Smooth muscle cell (in vitro differentiated cells): ENCODE results near the gene NKAP. TPM values are rescaled to one million over a fixed set of nuclear protein-coding genes. Genes with fewer than 3 reads are reported as not detected.
A peak's percentile ranks its signal among the peaks of the same experiment; 100 is the strongest.

ENCODE experiments used
- DNase-seq: peaks from one replicate; lab custom pipeline; 2025; ENCODE audit not compliant: unreplicated experiment; lab: John Stamatoyannopoulos, UW
- H2AFZ ChIP-seq: fragments of 200-600 bp; sonication (generic); 2 replicates; pipeline ENCODE4 v1.6.0; 2016; ENCODE audit warnings: antibody characterized with exemption, low read depth, mild to moderate bottlenecking
- H3F3A ChIP-seq: fragments of 200-600 bp; sonication (generic); 2 replicates; pipeline ENCODE4 v1.6.0; 2017; ENCODE audit warnings: antibody characterized with exemption, low read depth
- H3K27ac ChIP-seq: fragments of 200-600 bp; sonication (generic); 2 replicates; pipeline ENCODE4 v1.5.1; 2016; ENCODE audit warnings: low read depth, mild to moderate bottlenecking
- H3K27me3 ChIP-seq: fragments of 200-600 bp; sonication (generic); 2 replicates; pipeline ENCODE4 v1.6.1; 2016; ENCODE audit warnings: low read depth, mild to moderate bottlenecking
- H3K36me3 ChIP-seq: fragments of 200-600 bp; sonication (generic); 2 replicates; pipeline ENCODE4 v1.5.1; 2016; ENCODE audit warnings: low read depth
- H3K4me1 ChIP-seq: fragments of 200-600 bp; sonication (generic); 2 replicates; pipeline ENCODE4 v1.5.1; 2016; ENCODE audit warnings: low read depth
- H3K4me2 ChIP-seq: fragments of 200-600 bp; sonication (generic); 2 replicates; pipeline ENCODE4 v1.6.0; 2016; ENCODE audit warnings: mild to moderate bottlenecking
- H3K4me3 ChIP-seq: fragments of 200-600 bp; sonication (generic); 2 replicates; pipeline ENCODE4 v1.5.1; 2016; ENCODE audit warnings: mild to moderate bottlenecking
- H3K79me2 ChIP-seq: fragments of 200-600 bp; sonication (generic); 2 replicates; pipeline ENCODE4 v1.6.0; 2016; ENCODE audit warnings: low read depth, mild to moderate bottlenecking
- H3K9ac ChIP-seq: fragments of 200-600 bp; sonication (generic); 2 replicates; pipeline ENCODE4 v1.6.0; 2016; ENCODE audit warnings: low read depth
- H3K9me3 ChIP-seq: fragments of 200-600 bp; sonication (generic); replicated peaks from 2 replicates; pipeline ENCODE4 v1.5.1; 2016; ENCODE audit warnings: low read depth
- H4K20me1 ChIP-seq: fragments of 200-600 bp; sonication (generic); 2 replicates; pipeline ENCODE4 v1.6.0; 2016; ENCODE audit warnings: low read depth
- CTCF ChIP-seq: fragments of 200-600 bp; sonication (generic); IDR thresholded peaks from 2 replicates; pipeline ENCODE4 v1.5.1; 2017; ENCODE audit warnings: borderline replicate concordance, mild to moderate bottlenecking, antibody characterized with exemption; ENCODE audit not compliant: insufficient read depth, poor library complexity, severe bottlenecking
- WGBS: methylation state at CpG from one replicate; pipeline ENCODE4 v1.1.7; 2016; ENCODE audit warnings: low lambda C conversion rate; 5-methylcytosine and 5-hydroxymethylcytosine counted together
- polyA plus RNA-seq: library from polyadenylated mRNA; unstranded; fragments of >200 nt; fragmentation: Nextera tagmentation; extraction: Ambion mirVana; gene quantifications from 2 replicates; pipeline ENCODE4 v1.2.1, GENCODE V29; 2016
- total RNA-seq: library from RNA; depleted of rRNA; stranded (reverse); fragments of >200 nt; gene quantifications from 2 replicates; pipeline ENCODE4 v1.2.3, GENCODE V29; 2014

The NKAP gene
- total and polyA plus RNA-seq, 2 experiments from 2014 or later = 6.4 to 7.3 TPM

DNA sequence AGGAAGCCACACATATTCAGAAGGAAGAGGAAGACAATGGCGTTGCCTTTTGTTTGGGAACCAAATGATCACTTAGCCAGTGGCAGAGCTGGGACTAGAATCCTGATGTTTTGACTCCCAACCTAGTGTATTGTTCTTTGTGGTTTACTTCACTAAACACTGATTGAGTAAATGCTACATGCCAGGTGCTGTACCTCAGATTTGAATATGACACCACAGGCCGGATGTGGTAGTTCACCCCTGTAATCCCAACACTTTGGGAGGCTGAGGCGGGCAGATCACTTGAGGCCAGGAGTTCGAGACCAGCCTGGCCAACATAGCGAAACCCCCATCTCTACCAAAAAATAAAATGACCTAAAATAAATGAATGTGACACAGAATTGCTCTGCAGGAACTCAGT lies 63.5 kb downstream of the NKAP start:
- Histone ChIP-seq H3K4me3 (no peak overlapping the region), H3F3A (no peaks in the 10 kb centered on the region), H2AFZ (no peak overlapping the region), H3K79me2 (no peaks in the 10 kb centered on the region), H3K36me3 (no peaks in the 10 kb centered on the region), H4K20me1 (peaks cover 3% of the 10 kb centered on the region), H3K4me2 (no peak overlapping the region), H3K4me1 (no peaks in the 10 kb centered on the region), H3K27me3 (no peaks in the 10 kb centered on the region), H3K27ac (no peak overlapping the region), H3K9me3 (no peaks in the 10 kb centered on the region), H3K9ac (no peak overlapping the region)
- 86% methylated on average over 5 of the region's 5 CpGs for WGBS
- TF ChIP-seq CTCF = no peak
- no peak for DNase-seq

DNA sequence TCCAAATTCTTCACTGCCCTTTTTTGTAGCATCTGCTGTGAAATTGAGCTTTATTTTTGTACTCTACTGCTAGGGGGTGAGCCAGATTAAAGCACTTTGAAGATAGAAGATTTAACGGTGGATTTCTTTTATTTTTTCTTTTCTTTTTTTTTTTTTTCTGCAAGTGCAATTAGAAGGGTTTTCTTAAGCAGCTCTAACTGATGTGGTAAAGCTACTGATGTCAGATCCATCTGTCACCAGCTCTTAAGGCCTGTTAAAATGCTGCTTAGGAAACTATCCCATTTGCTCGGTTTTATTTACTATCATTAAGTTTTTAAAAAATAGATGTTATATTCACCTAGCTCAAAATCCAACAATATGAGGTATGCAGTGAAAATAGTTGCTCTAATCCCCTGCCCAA lies 64.8 kb downstream of the NKAP start:
- Histone ChIP-seq H2AFZ (no peak overlapping the region), H3K27me3 (no peaks in the 10 kb centered on the region), H3K4me3 (no peak overlapping the region), H3K27ac (no peak overlapping the region), H4K20me1 (peaks cover 3% of the 10 kb centered on the region), H3K9me3 (no peaks in the 10 kb centered on the region), H3K4me2 (no peak overlapping the region), H3K79me2 (peaks cover under 1% of the 10 kb centered on the region), H3F3A (no peaks in the 10 kb centered on the region), H3K36me3 (no peaks in the 10 kb centered on the region), H3K4me1 (no peaks in the 10 kb centered on the region), H3K9ac (no peak overlapping the region)
- WGBS = 80% methylated on average over 2 of the region's 2 CpGs
- TF ChIP-seq CTCF = no peak
- no peak for DNase-seq

- no peak for TF ChIP-seq CTCF
- peak within 1 kb of the TSS; percentile 62 for H2AFZ ChIP-seq
- 37% methylated on average over 62 of the region's 62 CpGs for WGBS
- DNase-seq = peak; percentile 22
- H4K20me1 ChIP-seq = peaks cover 3% of the 10 kb centered on the region
- peak within 1 kb of the TSS; percentile 83 for H3K4me2 ChIP-seq
- H3K27me3 ChIP-seq = no peaks in the 10 kb centered on the region
- no peaks in the 10 kb centered on the region for H3K9me3 ChIP-seq
- H3F3A ChIP-seq = no peaks in the 10 kb centered on the region
- peaks cover 13% of the 10 kb centered on the region for H3K79me2 ChIP-seq
- peak within 1 kb of the TSS; percentile 86 for H3K27ac ChIP-seq
- peak within 1 kb of the TSS; percentile 78 for H3K9ac ChIP-seq
- H3K4me3 ChIP-seq = peak within 1 kb of the TSS; percentile 66
- no peaks in the 10 kb centered on the region for H3K36me3 ChIP-seq
- H3K4me1 ChIP-seq = no peaks in the 10 kb centered on the region
Measured at GRCh38 chrX:119871599-119872395, 71.8 kb downstream of the NKAP start, which contains the start of the genes NDUFA1 and RNF113A. NDUFA1 (plus strand) TSS chrX:119871832; CDS start chrX:119871912, 80 bp downstream. RNF113A (minus strand) TSS chrX:119871733; CDS start chrX:119871613, 120 bp downstream.
